Liver (tissue), 9 donors: Measurements from ENCODE around the gene TRMT10B. TPM values are rescaled to one million over a fixed set of nuclear protein-coding genes. Genes with fewer than 3 reads are reported as not detected.

Source experiments
- DNase-seq: peaks from one replicate; pipeline ENCODE4 v3.0.0-alpha.2; 2017; ENCODE audit warnings: low spot score
- H3K27ac ChIP-seq, 2 donors: one replicate each; pipeline ENCODE4 v1.7.0; 2013; ENCODE audit warnings: inconsistent platforms in 2 of 2, low read length in 2 of 2, control low read depth in 1 of 2, low read depth in 1 of 2, mild to moderate bottlenecking in 1 of 2
- H3K27me3 ChIP-seq, 4 donors: one replicate each; pipeline versions ENCODE4 v1.6.1 to v1.7.0; 2013; ENCODE audit warnings: low read length in 3 of 4, inconsistent platforms in 1 of 4, mild to moderate bottlenecking in 1 of 4, moderate library complexity in 1 of 4; ENCODE audit not compliant: control insufficient read depth in 4 of 4, insufficient read depth in 4 of 4
- H3K36me3 ChIP-seq, 4 donors: one replicate each; pipeline versions ENCODE4 v1.6.1 to v1.7.0; 2013; ENCODE audit warnings: low read length in 3 of 4, mild to moderate bottlenecking in 3 of 4, low read depth in 1 of 4, moderate library complexity in 1 of 4; ENCODE audit not compliant: control insufficient read depth in 4 of 4, insufficient read depth in 3 of 4
- H3K4me1 ChIP-seq, 4 donors: one replicate each; pipeline versions ENCODE4 v1.6.1 to v1.7.0; 2013; ENCODE audit warnings: low read length in 3 of 4, mild to moderate bottlenecking in 3 of 4, moderate library complexity in 1 of 4; ENCODE audit not compliant: control insufficient read depth in 4 of 4, insufficient read depth in 4 of 4
- H3K4me3 ChIP-seq, 3 donors: one replicate each; pipeline versions ENCODE4 v1.6.1 to v1.7.0; 2013; ENCODE audit warnings: low read length in 3 of 3, control low read depth in 1 of 3, low read depth in 1 of 3, mild to moderate bottlenecking in 1 of 3
- H3K9ac ChIP-seq, 2 donors: one replicate each; pipeline ENCODE4 v1.7.0; 2013; ENCODE audit warnings: low read length in 2 of 2, mild to moderate bottlenecking in 2 of 2, moderate library complexity in 2 of 2, control low read depth in 1 of 2, low read depth in 1 of 2
- H3K9me3 ChIP-seq, 4 donors: one replicate each; pipeline versions ENCODE4 v1.6.1 to v1.7.0; 2013; ENCODE audit warnings: low read length in 3 of 4; ENCODE audit not compliant: control insufficient read depth in 4 of 4
- EGR1 ChIP-seq, 2 donors: IDR thresholded peaks; 2 replicates each; pipeline ENCODE4 v1.6.1; 2016 to 2018; ENCODE audit warnings: antibody characterized with exemption in 2 of 2, low read depth in 2 of 2
- FOXA1 ChIP-seq: IDR thresholded peaks from 2 replicates; pipeline ENCODE4 v1.6.1; 2016; ENCODE audit warnings: antibody characterized with exemption
- FOXA2 ChIP-seq: IDR thresholded peaks from 2 replicates; pipeline ENCODE4 v1.6.1; 2016; ENCODE audit warnings: antibody characterized with exemption
- HNF4A ChIP-seq, 2 donors: conservative IDR thresholded peaks; 2 replicates each; pipeline ENCODE4 v1.6.1; 2016; ENCODE audit warnings: antibody characterized with exemption in 2 of 2, mild to moderate bottlenecking in 2 of 2
- HNF4G ChIP-seq: IDR thresholded peaks from 2 replicates; pipeline ENCODE4 v1.6.1; 2016; ENCODE audit warnings: antibody characterized with exemption
- JUND ChIP-seq, 2 donors: IDR thresholded peaks; 2 replicates each; pipeline ENCODE4 v1.6.1; 2016; ENCODE audit warnings: antibody characterized with exemption in 2 of 2
- NR2F2 ChIP-seq: IDR thresholded peaks from 2 replicates; pipeline ENCODE4 v1.6.1; 2016; ENCODE audit warnings: antibody characterized with exemption
- RAD21 ChIP-seq, 2 donors: IDR thresholded peaks; 2 replicates each; pipeline ENCODE4 v1.6.1; 2016; ENCODE audit warnings: antibody characterized with exemption in 2 of 2, mild to moderate bottlenecking in 2 of 2
- RXRA ChIP-seq, 2 donors: IDR thresholded peaks; 2 replicates each; pipeline ENCODE4 v1.6.1; 2017 to 2018; ENCODE audit warnings: antibody characterized with exemption in 2 of 2, mild to moderate bottlenecking in 1 of 2
- SP1 ChIP-seq: IDR thresholded peaks from 2 replicates; pipeline ENCODE4 v1.6.1; 2018; ENCODE audit warnings: antibody characterized with exemption, mild to moderate bottlenecking
- TAF1 ChIP-seq: conservative IDR thresholded peaks from 2 replicates; pipeline ENCODE4 v1.6.1; 2016; ENCODE audit warnings: antibody characterized with exemption, mild to moderate bottlenecking
- YY1 ChIP-seq: IDR thresholded peaks from 2 replicates; pipeline ENCODE4 v1.6.1; 2016; ENCODE audit warnings: antibody characterized with exemption, mild to moderate bottlenecking
- WGBS: extraction: QIAGEN DNeasy Blood & Tissue Kit; methylation state at CpG from one replicate; pipeline ENCODE4 v1.1.7; 2013; 5-methylcytosine and 5-hydroxymethylcytosine counted together
- polyA plus RNA-seq, 2 donors: library from polyadenylated mRNA; stranded (reverse) in 1 of 2; unstranded in 1 of 2; fragments of 200-250 nt in 1 of 2; fragments of >200 nt in 1 of 2; fragmentation: Nextera tagmentation in 1 of 2; extraction: Ambion mirVana in 1 of 2; gene quantifications; one replicate each; pipeline versions ENCODE4 v1.2.1 to v1.2.3, GENCODE V29; 2013 to 2015
- total RNA-seq, 2 donors: library from RNA; depleted of rRNA; stranded (reverse); fragments of >200 nt; gene quantifications; one replicate each; pipeline ENCODE4 v1.2.3, GENCODE V29; 2014
- TF ChIP-seq, protein P1 (sequence below): fragments of 150-350 bp; IDR thresholded peaks from 2 replicates; pipeline ENCODE4 v1.5.1; 2017; ENCODE audit warnings: improper control_type of control experiment, low read depth, low read length; ENCODE audit not compliant: missing input control
- TF ChIP-seq, protein P2 (sequence below): IDR thresholded peaks from 2 replicates; pipeline ENCODE4 v1.6.1; 2016; ENCODE audit warnings: antibody characterized with exemption
- TF ChIP-seq, protein P3 (sequence below): IDR thresholded peaks from 2 replicates; pipeline ENCODE4 v1.6.1; 2016; ENCODE audit warnings: antibody characterized with exemption
- TF ChIP-seq, protein P4 (sequence below): IDR thresholded peaks from 2 replicates; pipeline ENCODE4 v1.6.1; 2016; ENCODE audit warnings: antibody characterized with exemption
- donor health status: healthy.
- donor health status: healthy.
- donor health status: healthy.
- donor health status: healthy.
- donor health status: healthy.

Gene TRMT10B
- total and polyA plus RNA-seq, 4 donors = 1.9 to 3.9 (median 2.1) TPM

GRCh38 chr9:37796232-37796631 is 42.6 kb downstream of the TRMT10B start:
- no peaks in the 10 kb centered on the region for H3K27me3 ChIP-seq
- DNase-seq = no peak
- WGBS = 85% methylated on average over 2 of the region's 2 CpGs
- H3K4me3 ChIP-seq = no peak overlapping the region
- H3K36me3 ChIP-seq = no peaks in the 10 kb centered on the region
- H3K9ac ChIP-seq = no peak overlapping the region
- H3K9me3 ChIP-seq = no peaks in the 10 kb centered on the region
- H3K27ac ChIP-seq = no peak overlapping the region
- H3K4me1 ChIP-seq = peaks cover 0 to 6% (median 4%) of the 10 kb centered on the region in 4 donors
- TF ChIP-seq, protein P1, sequence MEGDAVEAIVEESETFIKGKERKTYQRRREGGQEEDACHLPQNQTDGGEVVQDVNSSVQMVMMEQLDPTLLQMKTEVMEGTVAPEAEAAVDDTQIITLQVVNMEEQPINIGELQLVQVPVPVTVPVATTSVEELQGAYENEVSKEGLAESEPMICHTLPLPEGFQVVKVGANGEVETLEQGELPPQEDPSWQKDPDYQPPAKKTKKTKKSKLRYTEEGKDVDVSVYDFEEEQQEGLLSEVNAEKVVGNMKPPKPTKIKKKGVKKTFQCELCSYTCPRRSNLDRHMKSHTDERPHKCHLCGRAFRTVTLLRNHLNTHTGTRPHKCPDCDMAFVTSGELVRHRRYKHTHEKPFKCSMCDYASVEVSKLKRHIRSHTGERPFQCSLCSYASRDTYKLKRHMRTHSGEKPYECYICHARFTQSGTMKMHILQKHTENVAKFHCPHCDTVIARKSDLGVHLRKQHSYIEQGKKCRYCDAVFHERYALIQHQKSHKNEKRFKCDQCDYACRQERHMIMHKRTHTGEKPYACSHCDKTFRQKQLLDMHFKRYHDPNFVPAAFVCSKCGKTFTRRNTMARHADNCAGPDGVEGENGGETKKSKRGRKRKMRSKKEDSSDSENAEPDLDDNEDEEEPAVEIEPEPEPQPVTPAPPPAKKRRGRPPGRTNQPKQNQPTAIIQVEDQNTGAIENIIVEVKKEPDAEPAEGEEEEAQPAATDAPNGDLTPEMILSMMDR = no peak
- TF ChIP-seq, protein P2, sequence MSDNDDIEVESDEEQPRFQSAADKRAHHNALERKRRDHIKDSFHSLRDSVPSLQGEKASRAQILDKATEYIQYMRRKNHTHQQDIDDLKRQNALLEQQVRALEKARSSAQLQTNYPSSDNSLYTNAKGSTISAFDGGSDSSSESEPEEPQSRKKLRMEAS = no peak
- no peak for TF ChIP-seq TAF1
- TF ChIP-seq, protein P3, sequence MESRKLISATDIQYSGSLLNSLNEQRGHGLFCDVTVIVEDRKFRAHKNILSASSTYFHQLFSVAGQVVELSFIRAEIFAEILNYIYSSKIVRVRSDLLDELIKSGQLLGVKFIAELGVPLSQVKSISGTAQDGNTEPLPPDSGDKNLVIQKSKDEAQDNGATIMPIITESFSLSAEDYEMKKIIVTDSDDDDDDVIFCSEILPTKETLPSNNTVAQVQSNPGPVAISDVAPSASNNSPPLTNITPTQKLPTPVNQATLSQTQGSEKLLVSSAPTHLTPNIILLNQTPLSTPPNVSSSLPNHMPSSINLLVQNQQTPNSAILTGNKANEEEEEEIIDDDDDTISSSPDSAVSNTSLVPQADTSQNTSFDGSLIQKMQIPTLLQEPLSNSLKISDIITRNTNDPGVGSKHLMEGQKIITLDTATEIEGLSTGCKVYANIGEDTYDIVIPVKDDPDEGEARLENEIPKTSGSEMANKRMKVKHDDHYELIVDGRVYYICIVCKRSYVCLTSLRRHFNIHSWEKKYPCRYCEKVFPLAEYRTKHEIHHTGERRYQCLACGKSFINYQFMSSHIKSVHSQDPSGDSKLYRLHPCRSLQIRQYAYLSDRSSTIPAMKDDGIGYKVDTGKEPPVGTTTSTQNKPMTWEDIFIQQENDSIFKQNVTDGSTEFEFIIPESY = no peak
- no peak for TF ChIP-seq FOXA1
- TF ChIP-seq RAD21 (IDR thresholded peaks at IDR 0.05) = no peak
- no peak for TF ChIP-seq FOXA2
- no peak for TF ChIP-seq RXRA (IDR thresholded peaks at IDR 0.05)
- no peak for TF ChIP-seq EGR1 (IDR thresholded peaks at IDR 0.05; ENCODE audit: low read depth in 2 of 2)
- TF ChIP-seq JUND (IDR thresholded peaks at IDR 0.05) = no peak
- no peak for TF ChIP-seq YY1
- TF ChIP-seq, protein P4, sequence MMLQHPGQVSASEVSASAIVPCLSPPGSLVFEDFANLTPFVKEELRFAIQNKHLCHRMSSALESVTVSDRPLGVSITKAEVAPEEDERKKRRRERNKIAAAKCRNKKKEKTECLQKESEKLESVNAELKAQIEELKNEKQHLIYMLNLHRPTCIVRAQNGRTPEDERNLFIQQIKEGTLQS = no peak
- TF ChIP-seq SP1 = no peak
- TF ChIP-seq HNF4A (conservative IDR thresholded peaks at IDR 0.05) = no peak
- TF ChIP-seq HNF4G = no peak

DNA sequence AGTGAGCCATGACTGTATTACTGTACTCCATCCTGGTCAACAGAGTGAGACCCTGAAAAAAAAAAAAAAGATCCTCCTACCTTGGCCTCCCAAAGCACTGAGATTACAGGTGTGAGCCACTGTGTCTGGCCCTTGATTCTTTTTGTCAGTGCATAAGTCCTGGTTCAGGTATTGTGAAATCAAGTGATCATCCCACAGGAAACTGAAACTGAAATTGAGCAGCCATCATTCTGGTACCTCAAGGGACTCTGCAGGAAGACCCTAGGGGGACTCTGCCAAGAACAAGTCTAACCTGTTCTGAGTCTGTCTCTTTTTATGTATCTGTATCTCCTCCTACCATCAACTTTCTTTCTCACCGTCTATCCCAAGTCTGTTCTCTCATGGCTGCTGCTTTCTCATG is 45.1 kb downstream of the TRMT10B start:
- peaks cover 2 to 24% (median 20%) of the 10 kb centered on the region in 4 donors for H3K4me1 ChIP-seq
- DNase-seq = no peak
- H3K9ac ChIP-seq = no peak overlapping the region
- H3K27ac ChIP-seq = no peak overlapping the region
- H3K27me3 ChIP-seq = no peaks in the 10 kb centered on the region
- WGBS = 88% methylated on average over 1 of the region's 1 CpG
- no peak overlapping the region for H3K4me3 ChIP-seq
- no peaks in the 10 kb centered on the region for H3K9me3 ChIP-seq
- TF ChIP-seq, protein P4 = no peak
- no peak for TF ChIP-seq NR2F2
- no peak for TF ChIP-seq JUND (IDR thresholded peaks at IDR 0.05)
- no peaks in the 10 kb centered on the region for H3K36me3 ChIP-seq
